Muscle of back (tissue), 13 donors: Measurements from ENCODE around the gene SCYGR5. TPM values are rescaled to one million over a fixed set of nuclear protein-coding genes. Genes with fewer than 3 reads are reported as not detected.
"Not testable (repeated sequence)": the region's sequence is repeated elsewhere in the genome, so short reads cannot be mapped to it uniquely, and the experiment has no call there.

Experiments used
- DNase-seq, 3 donors: peaks; one replicate each; pipeline versions ENCODE4 v3.0.0 to v3.0.0-alpha.2; 2013
- long read RNA-seq, 9 donors: transcript quantifications; one replicate each; lab custom pipeline, GENCODE V29; 2026
- polyA plus RNA-seq, 10 donors: library from polyadenylated mRNA; unstranded; fragments of 120-200 nt; gene quantifications; one replicate each; pipeline ENCODE4 v1.2.1, GENCODE V29; 2013; ENCODE audit not compliant: insufficient read length in 10 of 10

Gene SCYGR5, protein sequence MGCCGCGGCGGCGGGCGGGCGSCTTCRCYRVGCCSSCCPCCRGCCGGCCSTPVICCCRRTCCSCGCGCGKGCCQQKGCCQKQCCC
- not detected for polyA plus RNA-seq
- long read RNA-seq, donor 1 = 0 reads
- long read RNA-seq, donor 2 = 0 reads
- long read RNA-seq, donor 3 = 0 reads
- long read RNA-seq, donor 4 = 0 reads
- long read RNA-seq, donor 5 = 0 reads
- long read RNA-seq, donor 6 = 0 reads
- long read RNA-seq, donor 7 = 0 reads
- long read RNA-seq, donor 8 = 0 reads
- long read RNA-seq, donor 9 = 0 reads

DNA sequence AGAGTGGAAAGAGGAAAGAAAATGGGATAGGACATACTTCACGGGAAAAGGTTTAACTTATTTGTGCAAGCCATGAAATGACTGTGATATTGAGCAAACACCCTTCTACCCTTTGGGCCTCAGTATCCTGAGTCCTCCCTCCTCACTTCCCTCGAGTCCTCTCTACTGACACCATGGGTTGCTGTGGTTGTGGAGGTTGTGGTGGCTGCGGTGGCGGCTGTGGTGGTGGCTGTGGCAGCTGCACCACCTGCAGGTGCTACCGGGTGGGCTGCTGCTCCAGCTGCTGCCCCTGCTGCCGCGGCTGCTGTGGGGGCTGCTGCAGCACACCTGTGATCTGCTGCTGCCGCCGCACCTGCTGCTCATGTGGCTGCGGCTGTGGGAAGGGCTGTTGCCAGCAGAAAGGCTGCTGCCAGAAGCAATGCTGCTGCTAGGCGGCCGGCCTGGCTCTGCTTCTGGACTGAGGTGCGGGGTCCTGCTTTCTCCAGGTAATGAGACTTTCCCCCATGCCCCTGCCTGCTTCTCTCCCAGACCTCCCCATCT, at the start of gene SCYGR5:
Gene SCYGR5 (plus strand): TSS at position 174 of the 540 bp plus-strand sequence. CDS start 0 bp downstream, at position 174.
- not testable (repeated sequence) for DNase-seq

DNA sequence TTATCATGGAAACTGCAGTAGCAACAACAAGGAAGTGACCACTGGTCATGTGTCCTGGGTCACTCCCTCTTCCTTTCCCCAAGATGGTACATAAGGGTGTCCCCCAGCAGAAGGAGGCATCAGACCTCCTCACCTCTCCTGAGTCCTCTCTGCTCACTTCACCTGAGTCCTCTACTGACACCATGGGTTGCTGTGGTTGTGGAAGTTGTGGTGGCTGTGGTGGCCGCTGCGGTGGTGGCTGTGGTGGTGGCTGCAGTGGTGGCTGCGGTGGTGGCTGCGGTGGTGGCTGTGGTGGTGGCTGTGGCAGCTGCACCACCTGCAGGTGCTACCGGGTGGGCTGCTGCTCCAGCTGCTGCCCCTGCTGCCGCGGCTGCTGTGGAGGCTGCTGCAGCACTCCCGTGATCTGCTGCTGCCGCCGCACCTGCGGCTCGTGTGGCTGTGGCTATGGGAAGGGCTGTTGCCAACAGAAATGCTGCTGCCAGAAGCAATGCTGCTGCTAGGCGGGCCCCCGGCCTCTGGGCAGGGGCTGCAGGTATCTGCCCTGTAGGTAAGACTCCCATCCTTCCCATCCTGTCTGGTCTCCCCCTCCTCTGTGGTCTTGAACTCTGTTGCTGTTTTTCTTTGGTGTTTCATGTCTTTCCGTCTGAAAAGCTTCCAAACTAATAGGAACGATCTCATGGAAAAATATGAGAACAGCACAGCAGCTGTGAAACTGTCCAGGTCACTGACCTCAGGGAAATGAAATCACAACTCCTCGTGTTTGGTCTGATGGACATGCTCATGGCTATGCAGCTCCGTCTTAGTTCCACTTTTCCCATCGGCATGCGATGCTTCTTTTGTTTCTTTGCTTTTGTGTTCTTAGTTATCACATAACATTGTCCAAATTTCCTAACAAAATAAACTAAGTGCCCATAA, 49.0 kb upstream of the SCYGR5 start, which contains the start of gene SCYGR4:
Gene SCYGR4 (plus strand): TSS at position 183 of the 915 bp plus-strand sequence. CDS start 0 bp downstream, at position 183.
- peak in 2 of 3 donors; percentile 10 to 30 for DNase-seq

DNA sequence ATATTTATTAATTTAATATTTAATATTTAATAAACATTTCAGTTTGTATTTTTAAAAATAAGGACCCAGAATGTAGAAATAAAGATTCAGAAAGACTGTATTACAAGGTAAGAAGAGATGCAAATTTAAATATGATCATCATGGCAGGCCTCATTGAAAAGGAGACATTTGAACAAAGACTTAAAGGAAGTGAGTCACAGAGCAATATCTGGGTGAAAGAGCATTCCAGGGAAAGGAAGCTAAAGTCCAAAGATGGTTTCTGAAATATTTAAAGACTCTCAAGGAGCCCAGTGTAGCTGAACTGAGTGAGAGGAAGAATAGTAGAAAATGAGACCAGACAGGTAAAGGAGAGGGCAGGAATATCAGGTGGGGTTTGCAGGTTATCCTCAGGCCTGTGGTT, 43.4 kb upstream of the SCYGR5 start:
- DNase-seq = peak in 1 of 3 donors; percentile 23

DNA sequence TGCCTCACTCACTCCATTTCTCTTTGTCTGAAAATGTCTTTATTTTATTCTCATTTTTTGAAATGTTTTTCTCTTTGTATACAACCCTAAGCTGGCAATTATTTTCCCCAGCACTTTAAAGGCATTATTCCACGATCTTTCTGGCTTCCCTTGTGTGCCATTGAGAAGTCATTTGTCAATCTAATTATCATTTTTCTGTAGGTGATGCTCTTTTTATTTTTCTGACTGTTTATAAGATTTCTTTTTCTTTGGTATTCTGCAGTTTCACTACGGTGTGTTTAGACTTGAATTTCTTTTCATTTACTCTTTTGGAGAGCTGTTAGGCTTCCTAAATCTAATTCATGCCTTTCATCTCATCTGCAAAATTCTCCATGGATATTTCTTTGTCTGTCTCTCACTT, 41.2 kb upstream of the SCYGR5 start:
- no peak for DNase-seq

DNA sequence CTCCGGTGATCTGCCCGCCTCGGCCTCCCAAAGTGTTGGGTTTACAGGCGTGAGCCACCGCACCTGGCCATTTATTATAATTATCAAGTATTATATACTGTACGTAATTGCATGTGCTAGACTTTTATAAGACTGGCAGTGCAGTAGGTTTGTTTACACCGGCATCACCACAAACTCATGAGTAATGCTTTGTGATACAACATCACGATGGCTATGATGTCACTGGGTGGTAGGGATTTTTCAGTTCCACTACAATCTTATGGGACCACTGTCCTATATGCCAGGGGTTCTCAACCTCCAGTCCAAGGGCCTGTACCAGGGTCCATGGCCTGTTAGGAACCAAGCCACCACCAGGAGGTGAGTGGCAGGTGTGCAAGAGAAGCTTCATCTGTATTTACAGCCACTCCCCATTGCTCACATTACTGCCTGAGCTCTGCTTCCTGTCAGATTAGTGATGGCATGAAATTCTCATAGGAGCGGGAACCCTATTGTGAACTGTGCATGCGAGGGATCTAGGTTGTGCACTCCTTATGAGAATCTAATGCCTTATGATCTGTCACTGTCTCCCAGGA, 39.9 kb upstream of the SCYGR5 start:
- no peak for DNase-seq

DNA sequence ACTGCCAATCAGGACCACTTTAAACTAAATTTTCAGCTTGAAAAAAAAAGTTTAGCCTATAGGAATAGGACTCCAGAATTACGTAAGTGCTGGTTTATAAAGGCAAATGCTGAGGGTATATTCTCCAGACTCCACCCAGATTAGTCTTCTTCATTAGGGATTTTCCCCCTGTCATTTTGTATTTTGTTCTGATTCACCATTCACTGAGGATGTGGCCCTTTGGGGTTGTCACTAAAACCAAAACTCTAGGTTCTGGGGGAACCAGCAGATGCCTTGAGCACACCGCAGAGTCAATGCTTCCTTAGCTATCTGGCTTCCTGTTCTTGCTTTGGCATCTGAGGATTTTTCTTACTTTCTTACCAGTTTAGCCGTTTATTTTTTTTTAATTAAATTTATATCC, 38.8 kb upstream of the SCYGR5 start:
- no peak for DNase-seq

DNA sequence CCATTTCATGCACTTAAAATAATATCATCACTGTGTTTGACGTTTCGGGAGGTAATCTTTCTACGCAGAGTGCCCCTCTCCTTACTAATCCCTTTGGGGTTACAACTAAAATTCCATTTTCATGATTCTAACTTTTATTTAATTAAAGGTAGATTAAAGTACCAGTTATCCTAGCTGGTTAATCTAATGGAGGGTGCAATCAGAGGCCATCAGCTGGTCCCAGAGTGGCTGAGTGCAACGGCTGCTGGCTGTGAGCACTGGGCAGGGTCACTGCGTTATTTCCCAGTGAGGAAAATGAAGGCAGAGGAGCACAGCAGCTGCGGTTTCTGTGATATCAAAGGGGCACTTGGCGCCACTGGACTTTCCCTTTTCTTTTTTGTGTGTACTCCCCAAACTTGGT, 37.2 kb upstream of the SCYGR5 start:
- DNase-seq = no peak

DNA sequence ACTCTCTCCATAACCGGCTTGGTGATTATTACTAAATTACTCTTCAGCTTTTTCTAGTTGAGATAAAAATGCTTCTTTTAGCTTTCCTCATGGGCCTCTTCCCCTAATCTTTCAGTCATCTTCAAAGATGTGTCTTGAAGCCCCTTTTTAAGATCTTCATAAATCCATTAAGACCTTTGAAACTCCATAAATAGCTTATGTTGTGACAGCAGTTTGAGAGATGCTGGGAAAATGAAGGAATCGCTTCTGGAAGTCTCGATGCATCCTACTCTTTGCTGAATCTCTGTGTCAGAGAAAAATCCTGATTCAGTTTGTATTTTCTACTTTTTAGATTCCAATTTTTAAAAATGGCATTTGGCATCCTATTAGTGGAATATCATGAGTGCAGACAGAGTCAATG, 36.3 kb upstream of the SCYGR5 start:
- no peak for DNase-seq

DNA sequence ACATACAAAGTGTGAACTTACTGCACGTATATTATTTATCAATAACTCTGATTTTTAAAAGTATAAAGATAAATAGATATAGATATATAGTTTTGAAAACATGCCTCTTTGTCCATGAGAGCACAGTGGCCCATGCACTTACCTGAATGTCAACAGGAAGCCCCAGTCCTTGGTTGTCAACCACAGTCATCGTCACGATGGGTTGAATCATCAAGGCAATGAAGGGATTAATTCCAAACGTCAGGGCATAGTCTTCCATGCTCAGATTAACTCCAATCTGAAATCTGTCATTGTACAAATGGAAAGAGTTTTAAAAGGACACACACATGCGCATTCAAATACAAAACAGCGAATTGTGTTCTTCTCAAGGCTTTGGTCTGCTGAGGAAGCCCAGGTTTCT, 33.8 kb upstream of the SCYGR5 start:
- no peak for DNase-seq

DNA sequence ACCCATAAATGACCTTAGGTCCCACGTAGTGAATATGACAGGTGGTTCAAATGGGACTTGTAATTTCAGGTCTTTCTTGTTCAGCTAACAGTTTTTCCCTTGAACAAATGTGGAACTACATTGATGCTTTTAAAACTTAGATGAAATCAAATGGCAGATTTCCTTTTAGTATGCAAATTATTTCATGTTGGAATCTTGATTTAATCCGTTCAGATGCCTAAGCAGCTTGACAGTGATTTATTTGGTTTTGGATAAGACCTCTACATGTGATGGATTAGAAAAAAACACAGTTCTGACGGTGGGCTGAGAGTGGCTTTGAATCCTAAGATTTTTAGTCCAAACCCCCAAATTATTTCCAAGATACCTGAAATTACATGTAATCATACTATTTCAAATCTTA, 32.4 kb upstream of the SCYGR5 start:
- no peak for DNase-seq

DNA sequence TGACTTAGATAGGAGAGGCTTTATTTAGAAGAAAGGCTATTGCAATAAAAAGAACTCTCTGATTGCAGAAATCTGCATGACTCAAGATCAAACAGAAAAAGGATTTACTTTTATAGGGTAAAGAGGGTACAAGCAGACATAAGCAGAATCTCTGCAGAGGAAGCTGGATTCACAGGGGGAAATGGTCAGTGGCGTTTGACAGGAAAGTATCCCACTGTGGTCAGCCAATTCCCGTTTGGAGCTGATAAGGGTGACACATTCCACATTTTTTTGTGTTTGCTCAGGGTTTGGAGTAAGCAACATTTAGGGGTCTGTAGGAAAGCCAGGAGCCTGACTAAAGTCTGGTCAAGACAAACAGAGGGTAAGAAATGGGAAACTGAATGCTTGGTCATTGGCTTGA, 23.9 kb upstream of the SCYGR5 start:
- no peak for DNase-seq

DNA sequence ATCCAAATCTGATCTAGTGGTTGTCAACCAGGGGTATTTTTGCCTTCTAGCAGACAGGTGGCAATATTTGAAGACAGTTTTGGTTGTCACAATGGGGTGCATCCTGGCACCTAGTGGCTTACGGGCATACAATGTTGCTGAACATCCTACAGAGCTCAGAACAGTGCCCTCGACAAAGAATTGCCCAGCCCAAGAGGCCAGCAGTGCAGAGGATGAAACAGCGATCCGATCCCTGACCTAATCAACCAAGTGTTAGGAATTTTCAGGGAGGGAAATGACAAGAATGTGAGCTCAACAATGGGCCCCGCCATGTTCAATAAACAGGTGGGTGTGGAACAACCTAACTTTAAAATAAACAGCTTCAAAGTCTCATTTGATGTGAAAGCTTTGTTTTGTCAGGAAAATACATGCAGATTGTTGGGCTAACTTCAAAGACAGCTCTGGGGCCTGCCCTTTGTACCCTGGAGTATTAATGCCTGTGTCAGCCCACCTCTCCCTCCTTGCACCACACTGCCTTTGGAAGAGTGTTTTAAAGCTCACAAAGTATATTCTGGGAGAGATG, 22.5 kb upstream of the SCYGR5 start:
- no peak for DNase-seq

DNA sequence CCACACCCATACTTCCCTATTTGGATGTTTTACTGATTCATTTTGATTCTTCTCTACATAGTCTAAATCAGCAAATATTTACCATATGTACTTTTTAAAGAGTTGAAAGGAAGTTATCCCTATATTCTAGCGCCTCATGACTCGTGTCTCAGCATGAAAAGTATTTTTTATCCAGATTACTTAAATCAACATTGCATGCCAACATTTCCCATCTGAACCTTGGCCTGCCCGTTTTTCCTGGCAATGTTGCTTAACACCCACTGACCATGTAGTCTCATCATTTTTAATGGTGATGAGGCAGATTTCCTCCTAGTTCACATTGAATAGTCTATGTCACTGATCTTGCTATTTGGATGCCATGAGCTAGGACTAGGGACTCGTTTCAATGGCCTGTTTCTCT, 13.2 kb upstream of the SCYGR5 start:
- DNase-seq = no peak

DNA sequence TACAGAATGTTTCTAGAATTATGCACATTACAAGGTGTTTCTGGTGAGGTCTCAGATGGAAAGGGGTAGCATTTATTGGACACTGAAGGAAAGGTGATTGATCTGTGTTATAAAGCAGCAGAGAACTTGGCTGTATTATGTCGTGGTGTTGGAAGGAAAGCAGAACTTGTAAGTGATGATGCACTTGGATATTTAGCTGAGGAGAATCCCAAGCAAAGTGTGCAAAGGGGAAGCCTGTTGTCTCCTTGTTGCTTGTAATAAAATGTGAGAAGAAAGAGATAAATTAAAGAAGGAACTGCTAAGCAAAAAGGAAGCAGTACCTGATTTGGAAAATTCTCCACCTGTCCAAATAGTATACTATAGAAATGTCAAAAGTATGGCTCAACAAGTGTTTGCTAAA, 12.2 kb upstream of the SCYGR5 start:
- no peak for DNase-seq

DNA sequence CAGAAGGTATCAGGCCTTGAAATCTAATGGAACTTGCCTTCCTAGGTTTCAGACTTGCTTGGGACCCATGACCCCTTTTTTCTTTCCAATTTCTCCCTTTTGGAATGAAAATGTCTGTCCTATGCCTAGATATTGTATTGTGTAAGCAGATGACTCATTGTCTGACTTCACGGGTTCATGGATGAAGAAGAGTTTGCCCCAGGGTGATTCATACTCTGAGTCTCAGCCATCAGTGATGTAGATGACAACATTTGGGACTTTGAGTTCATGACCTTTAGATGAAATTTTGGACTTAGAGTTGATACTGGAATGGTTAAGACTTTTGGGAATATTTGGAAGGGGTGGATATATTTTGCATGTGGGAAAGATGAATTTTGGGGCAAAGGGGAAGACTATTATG, 11.2 kb upstream of the SCYGR5 start:
- peak in 2 of 3 donors; percentile 7 to 56 for DNase-seq

DNA sequence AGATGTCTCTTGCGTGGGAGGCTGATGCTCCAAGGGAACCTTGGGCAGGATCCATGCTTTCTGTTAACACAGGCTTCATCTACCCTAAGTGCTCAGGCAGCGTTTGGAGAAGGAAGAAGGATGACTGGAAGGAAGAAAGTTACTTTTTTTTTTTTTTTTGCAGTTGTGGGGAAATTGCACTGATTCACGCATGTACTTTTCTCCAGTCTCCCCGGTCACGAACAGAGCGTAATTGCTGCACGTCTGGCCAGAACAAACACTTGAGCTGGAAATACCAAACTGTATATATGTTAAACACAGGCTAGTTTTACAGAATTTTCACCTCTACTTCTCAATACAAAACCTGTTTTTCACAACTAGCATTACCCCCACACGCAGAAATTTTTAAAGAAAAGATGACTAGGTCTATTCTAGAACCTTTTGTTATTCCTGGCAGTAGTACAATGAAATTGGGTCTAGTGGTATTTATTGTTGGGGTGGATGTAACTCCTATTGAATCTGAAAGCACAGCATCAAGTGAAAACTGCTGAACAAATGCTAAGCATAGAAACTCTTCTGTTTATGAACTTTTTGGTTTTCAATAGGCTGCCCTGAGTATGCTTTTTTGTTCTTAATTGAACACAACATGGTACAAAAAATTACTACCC, 9.3 kb upstream of the SCYGR5 start:
- DNase-seq = no peak

DNA sequence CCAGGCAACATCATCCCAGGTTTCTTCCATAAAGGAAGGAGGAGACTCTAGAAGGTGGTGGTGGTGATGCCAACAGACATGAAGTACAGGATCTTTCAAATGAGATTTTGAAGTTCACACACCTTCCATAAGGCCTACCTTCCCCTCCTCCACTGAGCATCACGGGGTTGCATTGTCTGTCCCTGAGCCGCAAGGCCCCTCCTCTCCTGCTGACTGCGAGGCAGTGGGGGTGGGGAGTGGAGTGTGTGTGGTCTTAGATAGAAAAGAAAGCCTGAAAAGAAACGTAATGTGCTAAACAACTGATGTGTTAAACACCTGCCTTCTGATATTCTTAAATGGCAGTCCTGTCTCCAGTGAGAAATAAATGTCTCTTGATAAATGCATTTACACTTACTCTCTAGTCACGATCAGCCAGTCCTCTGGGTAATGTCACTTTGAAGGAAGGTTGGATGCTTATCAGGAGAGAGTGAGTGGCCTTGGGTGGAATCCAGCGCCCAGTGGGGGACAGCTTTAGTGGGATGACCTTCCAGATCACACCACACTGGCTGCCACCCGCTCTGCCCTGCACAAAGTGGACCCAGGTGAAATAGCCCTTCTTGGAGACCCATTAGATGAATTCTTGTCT, 5.5 kb upstream of the SCYGR5 start:
- DNase-seq = no peak

DNA sequence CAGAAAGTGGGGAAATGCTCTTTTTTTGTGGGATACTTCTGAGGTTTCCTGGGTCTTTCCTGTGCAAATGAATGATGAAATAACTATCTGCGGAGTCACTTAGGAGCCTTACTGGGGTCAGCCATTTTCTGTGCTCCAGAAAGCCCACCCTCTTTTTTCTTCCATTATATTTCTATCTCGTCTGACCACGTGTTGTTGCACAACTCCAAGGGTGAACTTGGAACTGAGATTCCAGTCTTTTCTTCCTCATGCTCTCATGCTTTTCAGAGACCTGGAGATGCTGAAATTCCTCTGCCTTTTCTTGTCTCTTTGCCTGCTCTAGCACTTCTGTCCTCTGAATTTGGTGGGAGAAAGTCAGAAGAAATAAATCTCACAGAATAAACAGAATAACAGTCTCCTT, 4.8 kb upstream of the SCYGR5 start:
- DNase-seq = no peak

DNA sequence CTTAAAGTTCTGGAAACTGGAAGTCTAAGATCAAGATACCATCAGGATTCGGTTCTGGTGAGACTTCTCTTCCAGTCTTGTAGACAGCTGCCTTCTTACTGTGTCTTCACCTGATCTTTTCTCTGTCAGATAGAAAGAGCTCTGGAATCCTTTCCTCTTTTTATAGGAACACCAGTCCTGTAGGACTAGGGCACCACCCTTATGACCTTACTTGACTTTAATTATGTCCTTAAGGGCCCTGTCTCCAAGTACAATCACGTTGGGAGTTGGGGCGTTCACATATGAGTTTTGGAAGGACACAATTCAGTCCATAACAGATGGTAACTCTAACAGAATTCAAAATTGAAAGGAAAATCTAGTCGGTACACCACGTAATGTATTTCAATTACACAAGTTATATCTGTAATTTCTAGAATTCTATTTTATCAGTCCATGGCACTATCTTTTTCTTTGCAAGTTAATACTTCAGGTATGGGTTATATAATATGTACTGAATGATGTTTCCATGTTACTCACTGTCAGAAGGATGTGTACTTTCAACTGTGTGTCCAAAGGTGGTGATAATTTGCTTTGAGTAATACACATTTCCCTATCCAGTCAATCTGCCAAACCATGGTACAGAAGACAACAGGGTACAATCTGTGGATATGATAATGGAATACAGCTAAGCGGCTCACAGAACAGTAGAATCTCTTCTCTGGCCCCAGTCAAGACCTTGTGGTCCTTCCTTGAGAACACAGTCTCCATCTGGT, 1.2 kb upstream of the SCYGR5 start:
- DNase-seq = no peak
